Fibroblast of lung (primary cell): Measurements from ENCODE around the gene NSDHL.

Experiments used
- CTCF ChIP-seq, 2 donors: IDR thresholded peaks in 1 of 2; conservative IDR thresholded peaks in 1 of 2; 1 replicate in 1 of 2; 2 replicates in 1 of 2; pipeline ENCODE4 v1.5.1; 2011 to 2012; ENCODE audit warnings: low read length in 2 of 2, control low read depth in 1 of 2, inconsistent platforms in 1 of 2, low read depth in 1 of 2, mild to moderate bottlenecking in 1 of 2
- EZH2 ChIP-seq: IDR thresholded peaks from 2 replicates; pipeline ENCODE4 v1.5.1; 2012; ENCODE audit warnings: low read length, control low read depth, mild to moderate bottlenecking; ENCODE audit errors: missing control alignments

- no peak for TF ChIP-seq CTCF (conservative IDR thresholded peaks at IDR 0.05 in 1 of 2, IDR thresholded peaks at IDR 0.05 in 1 of 2; ENCODE audit: low read depth in 1 of 2, low read length in 2 of 2)
- TF ChIP-seq EZH2, result no peak
These were observed 11.6 kb upstream of the NSDHL start for GRCh38 chrX:152819266-152819665.
